ENCODE results near the gene TECPR1. TPM values are rescaled to one million over a fixed set of nuclear protein-coding genes. Genes with fewer than 3 reads are reported as not detected.

TECPR1 gene
- total and polyA plus RNA-seq, 9 donors = 4.2 to 28.1 (median 21.4) TPM

DNA sequence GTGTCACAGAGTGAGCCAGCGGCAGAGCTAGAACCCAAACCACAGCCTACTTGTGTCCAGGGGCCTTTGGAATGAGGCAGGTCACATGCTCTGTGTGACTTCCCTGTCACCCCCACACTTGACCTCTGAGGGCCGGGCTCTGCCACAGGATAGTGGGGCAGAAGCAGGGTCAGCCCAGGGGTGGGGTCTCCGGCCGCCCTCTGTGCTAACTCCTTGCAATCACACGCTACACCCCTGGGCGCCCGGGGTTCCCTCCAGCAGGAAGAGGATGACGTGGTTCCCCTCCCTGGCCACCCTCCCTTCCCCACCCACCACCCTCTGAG lies 19.8 kb downstream of the TECPR1 start:
- TF ChIP-seq EP300 (IDR thresholded peaks at IDR 0.05) = no peak
- TF ChIP-seq, protein P1, sequence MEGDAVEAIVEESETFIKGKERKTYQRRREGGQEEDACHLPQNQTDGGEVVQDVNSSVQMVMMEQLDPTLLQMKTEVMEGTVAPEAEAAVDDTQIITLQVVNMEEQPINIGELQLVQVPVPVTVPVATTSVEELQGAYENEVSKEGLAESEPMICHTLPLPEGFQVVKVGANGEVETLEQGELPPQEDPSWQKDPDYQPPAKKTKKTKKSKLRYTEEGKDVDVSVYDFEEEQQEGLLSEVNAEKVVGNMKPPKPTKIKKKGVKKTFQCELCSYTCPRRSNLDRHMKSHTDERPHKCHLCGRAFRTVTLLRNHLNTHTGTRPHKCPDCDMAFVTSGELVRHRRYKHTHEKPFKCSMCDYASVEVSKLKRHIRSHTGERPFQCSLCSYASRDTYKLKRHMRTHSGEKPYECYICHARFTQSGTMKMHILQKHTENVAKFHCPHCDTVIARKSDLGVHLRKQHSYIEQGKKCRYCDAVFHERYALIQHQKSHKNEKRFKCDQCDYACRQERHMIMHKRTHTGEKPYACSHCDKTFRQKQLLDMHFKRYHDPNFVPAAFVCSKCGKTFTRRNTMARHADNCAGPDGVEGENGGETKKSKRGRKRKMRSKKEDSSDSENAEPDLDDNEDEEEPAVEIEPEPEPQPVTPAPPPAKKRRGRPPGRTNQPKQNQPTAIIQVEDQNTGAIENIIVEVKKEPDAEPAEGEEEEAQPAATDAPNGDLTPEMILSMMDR (IDR thresholded peaks at IDR 0.05) = no peak
- no peak for TF ChIP-seq POLR2A (IDR thresholded peaks at IDR 0.05)
- 88 to 96% (median 96%) methylated on average over 8 of the region's 8 CpGs for WGBS, 3 donors
- intact Hi-C loops (cut with DNase I) = no loop called here
- no peak overlapping the region for H3K4me3 ChIP-seq
- H3K9me3 ChIP-seq = no peaks in the 10 kb centered on the region
- H3K27me3 ChIP-seq = no peaks in the 10 kb centered on the region
- H3K27ac ChIP-seq = no peak overlapping the region
- H3K36me3 ChIP-seq = no peaks in the 10 kb centered on the region
- no peak for DNase-seq
- no peaks in the 10 kb centered on the region for H3K4me1 ChIP-seq (ENCODE audit: insufficient read depth)

DNA sequence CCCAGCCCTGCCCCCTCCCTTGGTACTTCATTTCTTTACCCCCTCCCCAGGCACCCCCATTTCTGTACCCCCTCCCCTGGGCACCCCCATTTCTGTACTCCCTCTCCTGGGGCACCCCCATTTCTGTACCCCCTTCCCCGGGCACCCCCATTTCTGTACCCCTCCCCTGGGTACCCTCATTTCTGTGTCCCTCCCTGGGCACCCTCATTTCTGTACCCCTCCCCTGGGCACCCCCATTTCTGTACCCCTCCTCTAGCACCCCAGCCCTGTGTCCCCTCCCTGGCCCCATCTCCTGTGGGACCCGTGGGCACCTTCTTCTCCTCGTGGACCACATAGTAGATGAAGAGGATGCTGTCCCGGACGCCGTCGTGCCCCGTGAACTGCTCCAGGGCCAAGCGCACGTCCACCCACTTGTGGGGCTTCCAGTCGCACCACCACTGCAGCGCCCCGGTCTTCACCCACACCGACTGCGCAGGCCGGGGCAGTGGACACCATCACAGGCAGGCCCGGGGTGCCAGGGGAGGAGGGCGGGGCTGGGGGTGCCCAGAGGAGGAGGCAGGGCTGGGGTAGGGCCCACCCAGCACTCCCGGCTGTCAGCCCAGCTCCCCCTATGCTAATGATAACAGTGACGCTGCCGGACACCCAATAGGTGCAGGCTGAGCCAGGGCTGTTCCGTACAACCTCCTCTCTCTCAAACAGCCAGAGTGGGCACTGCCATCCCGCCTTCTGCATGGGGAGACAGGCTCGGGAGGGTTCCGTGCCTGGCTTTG lies 20.4 kb downstream of the TECPR1 start:
- H3K27me3 ChIP-seq = no peaks in the 10 kb centered on the region
- H3K4me1 ChIP-seq (ENCODE audit: insufficient read depth) = no peaks in the 10 kb centered on the region
- intact Hi-C loops (cut with DNase I) = no loop called here
- TF ChIP-seq, protein P1 (IDR thresholded peaks at IDR 0.05) = no peak
- TF ChIP-seq EP300 (IDR thresholded peaks at IDR 0.05) (no peak), POLR2A (IDR thresholded peaks at IDR 0.05) (no peak)
- WGBS, 3 donors = 90 to 92% (median 92%) methylated on average over 20 to 25 of the region's 25 CpGs
- H3K4me3 ChIP-seq = no peak overlapping the region
- DNase-seq = no peak
- no peak overlapping the region for H3K27ac ChIP-seq
- H3K9me3 ChIP-seq = no peaks in the 10 kb centered on the region
- H3K36me3 ChIP-seq = no peaks in the 10 kb centered on the region

DNA sequence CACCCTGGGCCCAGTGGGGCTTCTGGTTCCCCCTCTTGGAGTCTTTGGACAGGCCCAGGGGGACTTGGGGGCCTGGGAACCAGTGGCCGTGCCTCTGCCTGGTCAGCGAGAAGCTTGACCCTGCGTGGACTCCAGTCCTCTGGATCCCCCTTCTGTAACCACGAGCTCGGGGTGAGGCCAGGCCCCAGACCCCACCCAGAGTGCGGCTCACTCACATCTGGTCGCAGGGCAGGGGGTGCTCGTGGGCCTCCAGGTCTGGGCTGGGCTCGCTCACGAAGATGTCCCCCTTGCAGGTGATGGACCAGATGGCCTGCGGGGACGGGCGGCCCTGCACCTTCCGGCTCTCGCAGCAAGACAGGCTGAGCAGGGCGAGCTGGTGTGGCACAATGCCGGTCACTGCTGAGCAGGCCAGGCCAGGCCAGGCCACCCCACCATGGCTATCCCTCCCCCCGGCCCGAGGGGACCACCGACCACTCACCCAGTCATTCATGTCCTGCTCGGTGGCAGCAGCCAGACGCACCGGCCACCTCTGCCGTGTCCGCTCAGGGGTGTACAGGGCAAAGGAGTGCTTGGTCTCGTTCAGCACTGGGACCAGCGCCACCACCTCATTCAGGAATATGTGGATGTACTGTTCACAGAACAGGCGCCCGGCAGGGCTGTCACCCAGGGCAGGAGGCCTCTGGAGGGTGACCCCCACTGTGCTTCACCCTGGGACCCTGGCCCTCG lies 21.1 kb downstream of the TECPR1 start:
- H3K9me3 ChIP-seq = no peaks in the 10 kb centered on the region
- DNase-seq = no peak
- 94 to 96% (median 95%) methylated on average over 27 to 30 of the region's 30 CpGs for WGBS, 3 donors
- no peaks in the 10 kb centered on the region for H3K27me3 ChIP-seq
- H3K27ac ChIP-seq = no peak overlapping the region
- no peak overlapping the region for H3K4me3 ChIP-seq
- no peaks in the 10 kb centered on the region for H3K36me3 ChIP-seq
- TF ChIP-seq, protein P1 (IDR thresholded peaks at IDR 0.05) = no peak
- no peak for TF ChIP-seq EP300 (IDR thresholded peaks at IDR 0.05)
- TF ChIP-seq POLR2A (IDR thresholded peaks at IDR 0.05) = no peak
- H3K4me1 ChIP-seq (ENCODE audit: insufficient read depth) = no peaks in the 10 kb centered on the region
- intact Hi-C loops (cut with DNase I) = no loop called here

DNA sequence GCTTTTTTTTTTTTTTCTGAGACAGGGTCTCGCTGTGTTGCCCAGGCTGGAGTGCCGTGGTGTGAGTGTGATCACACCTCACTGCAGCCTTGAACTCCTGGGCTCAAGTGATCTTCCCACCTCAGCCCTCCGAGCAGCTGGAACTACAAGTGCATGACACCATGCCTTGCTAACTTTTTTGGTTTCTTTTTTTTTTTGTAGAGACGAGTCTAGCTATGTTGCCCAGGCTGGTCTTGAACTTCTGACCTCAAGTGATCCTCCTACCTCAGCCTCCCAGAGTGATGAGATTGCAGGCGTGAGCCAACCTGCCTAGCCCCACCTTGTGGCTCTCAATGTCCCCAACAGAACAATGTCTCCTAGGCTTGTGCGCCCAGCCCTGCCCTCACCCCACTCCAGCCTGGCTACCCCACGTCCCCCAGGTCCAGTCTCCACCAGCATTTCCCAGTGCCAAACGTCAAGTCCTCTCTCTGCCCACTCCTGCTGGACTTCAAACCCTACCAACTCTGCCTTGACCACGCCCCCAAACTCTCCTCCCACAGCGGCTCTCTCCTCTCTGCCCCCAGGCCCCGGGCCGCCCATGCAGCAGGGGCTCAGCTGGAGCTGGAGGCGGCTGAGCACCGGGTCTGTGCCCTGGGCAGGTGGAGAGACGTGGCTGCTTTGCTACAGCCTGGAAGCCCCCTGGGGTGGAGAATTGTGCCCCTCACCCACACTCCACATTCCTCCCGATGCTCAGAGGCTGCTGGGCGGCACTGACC lies 21.9 kb downstream of the TECPR1 start:
- no peaks in the 10 kb centered on the region for H3K36me3 ChIP-seq
- no peak for TF ChIP-seq POLR2A (IDR thresholded peaks at IDR 0.05)
- no peak for TF ChIP-seq EP300 (IDR thresholded peaks at IDR 0.05)
- TF ChIP-seq, protein P1 (IDR thresholded peaks at IDR 0.05) = no peak

More for the DNA sequence above, 21.9 kb downstream of the TECPR1 start:
- intact Hi-C loops (cut with DNase I) = no loop called here
- no peak for DNase-seq
- Histone ChIP-seq H3K4me1 (ENCODE audit: insufficient read depth) (no peaks in the 10 kb centered on the region), H3K9me3 (no peaks in the 10 kb centered on the region), H3K27ac (no peak overlapping the region), H3K4me3 (no peak overlapping the region), H3K27me3 (no peaks in the 10 kb centered on the region)
- 80 to 81% (median 81%) methylated on average over 17 of the region's 17 CpGs for WGBS, 3 donors
